Stimulated activated CD4-positive, alpha-beta T cell treated with anti-CD3 and anti-CD28 coated beads, Interleukin-12 subunit alpha, Interleukin-12 subunit beta, amount 100 ng/mL, for 24 hours (primary cell): ENCODE data around the gene UBR1.
"Not testable (repeated sequence)": the region's sequence is repeated elsewhere in the genome, so short reads cannot be mapped to it uniquely, and the experiment has no call there.

Source experiments
- DNase-seq, 2 experiments: peaks; one replicate each; pipeline ENCODE4 v3.0.0-alpha.2; 2020; ENCODE audit warnings: low read depth in 2 of 2

Gene UBR1

DNA sequence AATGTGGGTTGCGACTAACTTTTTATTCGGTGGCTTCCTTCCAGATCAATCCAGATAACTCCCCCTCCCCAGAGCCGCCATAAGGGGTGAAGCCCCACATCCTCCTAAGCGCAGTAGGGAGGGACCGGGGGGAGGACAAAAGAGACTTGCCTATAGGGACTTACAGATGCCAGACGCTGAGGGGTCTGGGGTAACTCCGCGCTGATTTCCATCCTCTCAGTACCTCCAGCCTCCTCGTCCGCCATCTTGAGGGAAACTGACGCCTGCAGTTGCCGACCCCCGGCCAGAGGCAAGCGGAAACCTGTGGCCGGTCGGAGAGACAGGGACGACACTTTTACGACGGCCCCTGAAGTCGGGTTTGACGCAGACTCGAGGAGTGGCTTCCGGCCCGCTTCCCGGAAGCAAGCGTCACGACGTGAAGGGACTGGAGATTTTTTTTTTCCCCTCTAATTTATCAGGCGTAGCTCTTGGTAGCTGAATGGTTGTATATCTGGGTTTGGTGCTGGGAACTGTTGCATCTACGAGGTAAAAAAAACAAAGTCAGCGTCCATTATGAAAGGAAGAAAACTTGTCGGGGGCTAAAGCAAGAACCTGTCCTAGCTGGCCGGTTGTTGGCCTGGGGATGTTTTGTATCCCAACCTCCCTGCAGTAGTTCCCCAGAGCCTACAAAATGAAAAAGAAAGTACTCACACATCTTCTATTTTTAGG, at the start of gene UBR1:
UBR1 (minus strand) TSS at position 261 of the 708 bp plus-strand sequence; CDS start at position 245, 16 bp downstream.
- peak; percentile 81 to 86 for DNase-seq

DNA sequence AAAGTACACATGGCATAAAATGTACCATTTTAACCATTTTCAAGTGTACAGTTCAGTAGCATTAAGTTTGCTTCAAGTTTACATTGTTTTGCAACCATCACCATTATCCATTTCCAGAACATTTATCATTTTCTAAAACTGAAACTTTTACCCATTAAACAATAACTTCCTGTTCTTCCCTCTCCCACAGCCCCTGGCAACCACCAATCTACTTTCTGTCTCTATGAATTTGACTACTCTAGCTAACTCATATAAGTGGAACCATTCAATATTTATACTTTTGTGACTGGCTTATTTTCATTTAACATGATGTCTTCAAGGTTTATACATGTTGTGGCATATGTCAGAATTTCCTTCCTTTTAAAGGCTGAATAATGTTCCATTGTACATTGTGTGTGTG, 47.4 kb upstream of the UBR1 start:
- DNase-seq = no peak

DNA sequence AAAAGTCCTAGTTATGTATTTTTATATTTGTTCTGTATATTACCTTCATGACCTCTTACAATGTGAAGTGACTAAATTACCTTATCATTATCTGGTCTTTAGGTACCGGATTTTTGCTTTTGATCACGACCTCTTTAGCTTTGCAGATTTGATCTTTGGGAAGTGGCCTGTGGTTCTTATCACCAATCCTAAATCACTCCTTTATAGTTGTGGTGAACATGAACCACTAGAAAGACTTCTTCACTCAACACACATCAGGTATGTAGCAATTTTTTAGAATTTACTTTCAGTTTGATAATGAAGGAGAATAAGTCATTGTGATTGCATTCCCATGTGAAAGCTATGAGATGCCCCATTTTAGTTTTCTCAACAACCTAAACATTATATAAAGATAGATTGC, 45.9 kb upstream of the UBR1 start:
- DNase-seq = no peak

DNA sequence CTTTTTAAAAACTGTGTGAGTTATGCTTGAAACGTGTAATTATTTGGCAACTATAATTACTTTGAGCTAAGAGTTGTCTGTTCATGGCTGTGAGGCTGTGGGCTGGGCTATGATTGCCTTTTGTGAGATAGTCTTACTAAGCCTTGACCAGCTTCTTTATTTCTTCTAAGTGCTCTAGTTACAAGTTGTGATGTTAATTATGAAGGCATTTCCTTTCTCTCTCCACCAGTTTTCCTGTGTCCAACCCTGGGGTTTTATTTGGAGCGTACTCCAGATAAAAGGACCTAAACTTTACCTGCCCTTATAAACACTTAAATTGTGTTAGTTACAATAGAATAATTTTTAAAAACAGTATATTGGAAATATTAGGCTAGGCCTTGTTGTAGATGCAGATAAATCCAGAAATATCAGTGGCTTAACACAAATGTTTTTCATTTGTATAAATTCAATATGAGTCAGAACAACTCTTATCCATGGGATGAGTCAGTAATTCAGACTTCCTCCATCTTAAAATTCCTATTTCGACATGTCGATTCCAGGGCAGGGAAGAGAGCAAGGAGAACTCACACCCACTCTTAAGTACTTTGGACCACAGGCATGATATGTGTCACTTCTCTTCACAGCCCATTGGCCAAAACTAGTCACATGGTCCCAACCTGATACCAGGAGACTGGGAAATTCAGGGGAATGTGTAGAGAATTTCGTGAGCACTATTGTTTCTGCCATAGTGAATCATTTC, 44.5 kb upstream of the UBR1 start:
- DNase-seq = no peak

DNA sequence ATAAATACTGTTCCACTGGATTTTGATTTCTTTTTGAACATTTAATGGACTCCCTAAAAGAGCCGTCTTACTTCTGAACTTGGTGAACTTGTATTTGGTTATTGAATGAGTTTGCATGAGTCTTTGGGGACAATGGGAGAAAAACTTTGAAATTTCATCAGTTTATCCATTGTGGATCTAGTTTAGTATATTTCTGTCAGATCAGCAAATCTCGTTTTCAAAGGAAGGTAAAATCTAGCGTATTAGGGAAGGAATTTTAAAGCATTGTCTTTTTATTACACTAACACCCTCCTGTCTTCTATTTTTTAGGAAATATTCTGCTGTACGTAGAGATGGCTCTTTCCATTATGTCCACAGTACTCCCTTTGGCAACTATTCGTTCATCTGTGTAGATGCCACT, 40.3 kb upstream of the UBR1 start:
- no peak for DNase-seq

DNA sequence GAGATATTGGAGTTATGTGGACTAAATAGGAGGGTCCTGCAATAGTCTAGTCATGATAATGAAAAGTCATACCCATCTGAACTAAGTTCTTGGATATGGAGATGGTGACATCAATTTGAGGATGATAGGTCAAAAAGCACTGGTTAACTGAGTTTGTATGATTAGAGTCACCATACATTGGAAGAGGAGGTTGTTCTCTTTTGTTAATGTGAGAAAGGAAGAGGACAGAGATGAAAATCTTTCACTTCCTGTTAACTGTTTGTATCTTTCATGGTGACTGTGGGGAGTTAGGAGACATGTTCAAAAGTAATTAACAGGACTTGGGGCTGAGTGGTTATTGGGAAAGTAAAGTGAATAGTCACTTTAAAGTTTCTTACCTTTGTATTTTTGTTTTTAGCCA, 38.7 kb upstream of the UBR1 start:
- DNase-seq = no peak

DNA sequence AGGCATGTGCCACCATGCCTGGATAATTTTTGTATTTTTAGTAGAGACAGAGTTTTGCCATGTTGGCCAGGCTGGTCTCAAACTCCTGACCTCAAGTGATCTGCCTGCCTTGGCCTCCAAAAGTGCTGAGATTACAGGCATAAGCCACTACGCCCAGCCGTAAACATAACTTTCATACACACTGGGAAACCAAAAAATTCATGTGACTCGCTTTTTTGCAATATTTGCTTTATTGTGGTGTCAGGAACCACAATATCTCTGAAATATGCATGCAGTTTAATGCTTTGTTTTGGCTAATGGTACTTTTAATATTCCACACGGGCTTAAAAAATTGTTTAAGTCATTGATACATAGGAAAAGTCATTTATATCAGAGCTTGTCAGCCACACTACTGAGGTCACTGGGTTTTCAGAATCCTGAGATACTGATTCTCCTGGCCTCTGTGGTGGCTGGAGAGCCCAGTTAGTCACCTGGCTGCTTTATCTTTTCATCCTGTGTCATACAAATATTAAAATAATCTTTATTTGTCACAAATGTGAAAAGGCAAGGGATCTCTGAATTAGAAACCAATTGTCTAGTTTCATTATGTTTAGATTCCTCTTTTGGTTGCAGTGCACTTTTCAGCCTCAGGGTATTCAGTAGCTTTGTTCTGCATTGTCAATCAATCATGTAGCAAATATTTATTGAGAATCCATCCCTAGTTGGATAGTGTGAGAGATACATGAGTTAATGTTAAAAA, 37.5 kb upstream of the UBR1 start:
- DNase-seq = no peak

DNA sequence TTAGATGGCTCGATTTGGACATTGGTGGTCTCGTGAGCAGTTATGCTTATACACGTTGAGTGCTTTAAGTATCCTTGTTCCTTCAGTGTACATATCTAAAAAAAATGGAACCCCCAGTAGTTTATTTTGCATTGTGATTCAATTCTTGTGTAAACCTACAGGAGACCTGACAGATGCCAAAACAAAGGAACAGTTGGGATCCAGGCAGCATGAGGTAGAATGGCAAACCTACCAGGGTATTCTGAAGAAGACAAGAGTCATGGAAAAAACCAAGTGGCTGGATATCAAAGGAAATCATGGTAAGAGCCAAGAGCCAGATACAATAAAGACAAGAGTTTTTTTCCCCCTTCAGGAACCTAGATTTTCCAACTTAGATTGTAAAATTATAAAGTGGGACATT, 29.5 kb upstream of the UBR1 start:
- DNase-seq = no peak

DNA sequence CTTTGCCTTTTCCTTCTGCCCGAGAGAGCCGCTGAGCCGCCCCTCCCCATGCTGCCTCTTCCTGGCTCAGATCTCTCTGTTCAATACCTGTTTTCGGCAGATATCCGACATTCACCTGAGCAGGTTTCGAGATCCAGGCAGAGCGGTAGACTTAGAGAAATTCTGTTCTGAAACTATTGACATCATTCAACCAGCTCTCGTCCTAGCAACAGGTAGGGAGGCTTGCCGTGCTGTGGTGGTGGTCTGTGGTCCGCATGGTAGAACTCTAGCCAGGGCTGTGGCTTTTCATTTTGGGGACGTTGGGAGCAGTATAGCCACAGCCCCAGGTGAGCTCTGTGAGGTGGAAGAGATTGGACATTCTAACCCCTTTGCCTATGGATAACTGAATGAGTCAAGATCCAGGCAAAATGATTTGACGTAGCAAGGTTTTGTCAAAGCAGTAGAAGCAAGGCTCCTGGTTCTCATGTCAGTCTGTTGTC, 28.4 kb upstream of the UBR1 start:
- DNase-seq = no peak

DNA sequence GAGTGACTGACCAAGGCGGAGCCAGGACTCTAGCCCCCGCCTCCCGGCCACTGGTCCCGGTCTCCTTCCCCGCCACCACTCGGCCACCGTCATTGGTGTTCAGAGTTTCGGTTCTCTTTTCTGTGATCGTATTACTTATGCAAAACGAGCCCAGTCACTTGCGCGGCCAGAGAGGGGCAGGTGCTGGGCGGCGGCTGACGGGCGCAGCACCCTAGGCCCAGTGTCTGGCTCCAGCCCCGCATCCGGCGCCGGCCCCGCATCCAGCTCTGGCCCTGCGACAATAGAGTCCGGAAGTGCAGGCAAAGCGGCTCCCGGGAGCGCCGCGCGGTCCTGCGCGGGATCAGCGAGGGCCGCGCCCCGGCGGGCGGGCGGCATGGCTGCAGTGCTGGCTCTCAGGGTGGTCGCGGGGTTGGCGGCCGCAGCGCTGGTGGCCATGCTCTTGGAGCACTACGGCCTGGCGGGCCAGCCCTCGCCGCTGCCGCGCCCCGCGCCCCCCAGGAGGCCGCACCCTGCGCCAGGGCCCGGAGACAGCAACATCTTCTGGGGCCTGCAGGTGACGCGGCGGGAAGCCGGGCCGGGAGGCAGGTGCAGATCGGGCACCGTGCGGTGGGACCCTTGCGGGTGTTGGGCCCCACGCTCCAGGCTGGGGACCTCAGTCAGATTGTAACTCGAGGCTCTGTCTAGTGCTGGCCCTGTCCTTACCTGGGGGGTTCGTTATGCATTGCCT, 27.8 kb upstream of the UBR1 start, which contains the start of gene TMEM62:
TMEM62 (plus strand) TSS at position 157 of the 727 bp plus-strand sequence; CDS start at position 374, 217 bp downstream.
- peak; percentile 22 to 53 for DNase-seq

DNA sequence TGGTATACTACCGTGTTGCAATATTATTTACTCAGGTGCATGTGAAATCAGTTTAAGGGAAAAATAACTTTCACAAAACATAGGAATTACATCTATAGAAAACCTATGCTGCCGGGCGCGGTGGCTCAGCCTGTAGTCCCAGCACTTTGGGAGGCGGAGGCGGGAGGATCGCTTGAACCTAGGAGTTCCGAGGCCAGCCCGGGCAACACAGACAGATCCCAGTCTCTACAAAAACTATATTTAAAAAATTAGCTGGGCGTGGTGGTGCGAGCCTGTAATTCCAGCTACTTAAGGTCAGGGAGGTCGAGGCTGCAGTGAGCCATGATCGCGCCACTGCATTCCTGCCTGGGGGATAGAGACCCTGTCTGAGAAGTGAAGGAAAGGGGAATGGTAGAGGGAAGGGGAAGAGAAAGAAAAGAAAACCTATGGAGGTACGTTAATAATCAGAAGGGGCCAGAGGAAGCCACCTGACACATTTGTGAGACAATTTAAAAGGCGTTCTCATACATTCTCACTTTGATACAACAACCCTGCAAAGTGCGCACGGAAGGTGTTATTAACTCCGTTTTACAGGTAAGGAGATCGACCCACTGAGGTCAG, 27.1 kb upstream of the UBR1 start:
- no peak for DNase-seq

DNA sequence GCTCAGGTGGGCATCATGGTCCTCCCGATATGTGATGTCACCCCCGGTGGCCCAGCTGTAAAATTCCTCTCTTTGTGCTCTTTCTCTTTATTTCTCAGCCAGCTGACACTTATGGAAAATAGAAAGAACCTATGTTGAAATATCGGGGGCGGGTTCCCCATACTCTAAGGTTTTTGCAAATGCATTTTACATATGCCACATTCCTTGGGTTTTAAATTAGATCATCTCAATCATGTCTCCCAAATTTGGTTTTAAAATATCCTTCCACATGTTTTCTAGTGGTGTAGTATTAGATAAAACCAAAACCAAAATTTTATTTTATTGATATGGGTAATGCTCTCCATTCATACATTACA, 23.1 kb upstream of the UBR1 start:
- no peak for DNase-seq

DNA sequence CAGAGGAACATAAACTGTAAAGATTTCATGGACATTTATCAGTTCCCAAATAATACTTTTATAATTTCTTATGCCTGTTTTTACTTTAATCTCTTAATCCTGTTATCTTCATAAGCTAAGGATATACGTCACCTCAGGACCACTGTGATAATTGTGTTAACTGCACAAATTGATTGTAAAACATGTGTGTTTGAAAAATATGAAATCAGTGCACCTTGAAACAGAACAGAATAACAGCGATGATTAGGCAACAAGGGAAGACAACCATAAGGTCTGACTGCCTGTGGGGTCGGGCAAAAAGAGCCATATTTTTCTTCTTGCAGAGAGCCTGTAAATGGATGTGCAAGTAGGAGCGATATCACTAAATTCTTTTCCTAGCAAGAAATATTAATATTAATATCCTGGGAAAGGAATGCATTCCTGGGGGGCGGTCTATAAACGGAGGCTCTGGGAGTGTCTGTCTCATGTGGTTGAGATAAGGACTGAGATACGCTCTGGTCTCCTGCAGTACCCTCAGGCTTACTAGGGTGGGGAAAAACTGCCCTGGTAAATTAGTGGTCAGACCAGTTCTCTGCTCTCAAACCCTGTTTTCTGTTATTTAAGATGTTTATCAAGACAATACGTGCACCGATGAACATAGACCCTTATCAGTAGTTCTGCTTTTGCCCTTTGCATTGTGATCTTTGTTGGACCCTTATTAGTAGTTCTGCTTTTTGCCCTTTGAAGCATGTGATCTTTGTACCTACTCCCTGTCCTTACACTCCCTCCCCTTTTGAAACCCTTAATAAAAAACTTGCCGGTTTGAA, 22.5 kb upstream of the UBR1 start:
- DNase-seq = not testable (repeated sequence)

DNA sequence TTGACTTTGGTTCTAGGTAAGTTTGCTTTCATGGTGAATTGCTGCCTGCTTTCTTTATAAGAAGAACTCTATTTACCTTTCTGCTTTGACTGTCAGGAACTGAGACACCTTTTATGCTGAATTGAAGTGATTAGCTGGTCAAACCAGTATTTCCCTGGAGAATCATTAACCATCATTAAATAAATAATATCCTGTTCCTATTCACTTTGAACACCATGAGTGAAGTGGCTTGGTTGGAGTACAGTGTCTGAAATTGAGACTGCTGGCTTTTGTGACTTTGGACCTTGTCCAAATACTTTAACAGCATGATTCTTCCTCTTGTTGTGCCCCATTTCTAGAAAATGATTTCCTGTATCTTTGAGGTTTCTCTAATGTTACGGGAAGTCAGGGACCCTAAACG, 21.9 kb upstream of the UBR1 start:
- no peak for DNase-seq

DNA sequence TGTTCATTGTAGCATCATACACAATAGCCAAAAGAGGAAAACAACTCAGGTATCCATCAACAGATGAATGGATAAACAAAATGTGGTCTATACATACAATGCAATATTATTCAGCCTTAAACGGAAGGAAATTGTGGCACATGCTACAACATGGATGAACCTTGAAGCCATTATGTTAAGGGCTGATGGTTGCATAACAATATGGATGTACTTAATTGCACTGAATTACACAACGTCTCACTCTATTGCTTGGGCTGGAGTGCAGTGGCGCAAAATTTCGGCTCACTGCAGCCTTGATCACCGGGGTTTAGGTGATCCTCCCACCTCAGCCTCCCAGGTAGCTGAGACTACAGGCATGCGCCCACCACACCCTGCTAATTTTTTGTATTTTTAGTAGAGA, 20.5 kb upstream of the UBR1 start:
- DNase-seq = no peak

DNA sequence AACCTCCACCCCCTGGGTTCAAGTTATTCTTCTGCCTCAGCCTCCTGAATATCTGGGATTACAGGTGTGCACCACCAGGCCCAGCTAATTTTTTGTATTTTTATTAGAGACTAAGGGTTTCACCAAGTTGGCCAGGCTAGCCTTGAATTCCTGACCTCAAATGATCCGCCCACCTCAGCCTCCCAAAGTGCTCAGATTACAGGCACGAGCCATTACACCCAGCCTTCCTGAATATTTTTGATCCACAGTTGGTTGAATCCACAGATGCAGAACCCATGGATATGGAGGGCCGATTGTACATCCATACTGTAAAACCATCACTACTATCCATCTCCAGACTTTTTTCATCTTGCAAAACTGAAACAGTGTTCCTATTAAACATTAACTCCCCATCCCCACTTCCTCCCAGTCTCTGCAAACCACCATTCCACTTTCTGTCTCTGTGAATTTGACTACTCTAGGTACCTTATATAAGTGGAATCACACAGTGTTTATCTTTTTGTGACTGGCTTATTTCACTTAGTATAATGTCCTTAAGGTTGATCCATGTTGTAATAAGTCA, 19.3 kb upstream of the UBR1 start:
- DNase-seq = no peak

DNA sequence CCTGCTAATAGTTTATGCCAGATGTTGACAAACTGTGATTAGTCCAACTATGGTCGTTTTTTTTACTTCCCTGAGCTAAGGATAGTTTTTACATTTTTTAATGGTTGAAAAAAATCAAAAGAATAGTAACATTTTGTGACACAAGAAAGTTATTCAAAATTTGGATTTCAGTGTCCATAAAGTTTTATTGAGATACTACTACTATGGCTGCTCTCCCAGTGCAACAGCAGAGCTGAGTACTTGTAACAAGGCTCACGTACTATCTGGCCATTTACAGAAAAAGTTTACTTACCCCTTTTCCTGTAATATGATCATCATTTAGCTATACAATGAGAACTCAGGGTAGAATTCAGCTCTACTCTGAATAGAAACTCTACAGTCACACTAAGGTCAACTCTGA, 16.0 kb upstream of the UBR1 start:
- DNase-seq = no peak

DNA sequence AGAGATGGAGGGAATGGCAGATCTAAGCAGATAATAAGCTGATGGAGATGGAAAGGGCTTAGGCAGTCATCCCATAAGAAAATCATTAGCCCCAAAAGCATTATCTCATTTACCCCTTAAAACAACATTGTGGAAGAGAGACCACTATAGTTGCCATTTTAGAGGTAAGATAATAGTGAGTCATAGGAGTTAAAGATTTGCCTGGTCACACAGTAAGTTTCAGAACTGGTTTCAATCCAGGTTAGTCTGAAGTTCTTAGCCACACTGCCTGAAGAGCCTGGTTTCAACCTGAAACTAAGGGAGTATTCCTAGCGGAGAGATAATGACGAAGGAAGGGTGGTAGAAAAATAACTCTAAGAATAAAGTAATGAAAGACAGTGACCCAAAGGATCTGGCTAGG, 13.0 kb upstream of the UBR1 start:
- no peak for DNase-seq

DNA sequence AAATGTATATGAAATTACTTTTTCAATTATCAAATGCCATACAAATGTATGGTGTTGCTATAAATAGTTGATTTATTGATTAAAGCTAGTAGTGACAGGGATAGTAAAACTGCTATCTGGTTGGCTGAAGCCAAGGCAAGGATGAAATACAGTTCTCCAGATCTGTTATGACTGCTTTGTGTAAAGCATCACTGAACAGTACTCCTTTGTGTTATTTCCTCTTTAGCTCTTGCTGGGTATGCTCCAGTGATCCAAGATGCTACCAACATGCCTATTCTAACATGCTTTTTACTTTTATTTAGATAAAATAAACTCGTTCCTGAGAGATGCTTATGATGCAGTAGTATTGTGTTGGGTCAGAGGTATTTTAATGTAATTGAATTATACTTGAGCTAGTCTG, 12.4 kb upstream of the UBR1 start:
- no peak for DNase-seq

DNA sequence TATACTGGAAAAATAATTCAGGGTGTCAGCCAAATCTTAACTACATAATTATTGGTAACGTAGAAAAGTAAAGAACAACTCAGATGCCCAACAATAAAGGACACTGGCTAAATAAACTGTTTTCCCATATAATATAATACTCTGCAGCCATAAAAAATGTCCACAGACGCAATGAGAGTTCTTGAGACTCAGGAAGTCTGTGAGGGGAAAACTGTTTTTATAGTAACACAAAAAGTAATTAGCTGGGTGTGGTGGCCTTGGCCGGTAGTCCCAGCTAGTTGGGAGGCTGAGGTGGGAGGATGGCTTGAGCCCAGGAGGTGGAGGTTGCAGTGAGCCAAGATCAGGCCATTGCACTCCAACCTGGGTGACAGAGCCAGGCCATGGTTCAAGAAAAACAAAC, 5.5 kb upstream of the UBR1 start:
- DNase-seq = no peak
